HS-27A (cell line): Measurements from ENCODE around the gene MVK.

Experiments
- DNase-seq: peaks from one replicate; pipeline ENCODE4 v3.0.0-alpha.2; 2012; ENCODE audit warnings: low read depth, missing footprints

The MVK gene

GRCh38 chr12:109573029-109573913 is at the start of gene MVK, which contains the start of gene MMAB:
TSS of gene MVK (plus strand) at chr12:109573794. CDS start at chr12:109574823, 1,029 bp downstream.
TSS of gene MMAB (minus strand) at chr12:109573504. CDS start at chr12:109573480, 24 bp downstream.
- DNase-seq = peak; percentile 97

- no peak for DNase-seq
Observed at GRCh38 chr12:109524466-109525278, 48.9 kb upstream of the MVK start.

DNA sequence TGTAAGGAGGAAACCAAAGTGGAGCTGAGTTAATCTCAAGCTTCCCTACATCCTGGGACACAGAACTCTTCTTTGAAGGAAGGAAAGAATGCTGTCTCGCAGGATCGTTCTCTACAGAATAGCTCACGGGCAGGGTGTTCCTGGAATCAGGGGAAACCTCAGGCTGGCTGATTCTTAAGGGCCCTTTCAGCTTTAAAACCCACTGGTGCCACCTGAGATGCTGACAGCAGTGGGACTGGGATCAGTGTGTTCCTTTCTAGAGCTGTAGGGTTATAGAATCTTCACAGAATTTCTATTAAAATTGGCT is 48.4 kb upstream of the MVK start:
- DNase-seq = no peak

- no peak for DNase-seq
Observed at GRCh38 chr12:109527489-109528123, 46.0 kb upstream of the MVK start.

- no peak for DNase-seq
Observed at GRCh38 chr12:109529691-109530640, 43.6 kb upstream of the MVK start.

- no peak for DNase-seq
Observed at GRCh38 chr12:109531411-109531810, 42.2 kb upstream of the MVK start.

DNA sequence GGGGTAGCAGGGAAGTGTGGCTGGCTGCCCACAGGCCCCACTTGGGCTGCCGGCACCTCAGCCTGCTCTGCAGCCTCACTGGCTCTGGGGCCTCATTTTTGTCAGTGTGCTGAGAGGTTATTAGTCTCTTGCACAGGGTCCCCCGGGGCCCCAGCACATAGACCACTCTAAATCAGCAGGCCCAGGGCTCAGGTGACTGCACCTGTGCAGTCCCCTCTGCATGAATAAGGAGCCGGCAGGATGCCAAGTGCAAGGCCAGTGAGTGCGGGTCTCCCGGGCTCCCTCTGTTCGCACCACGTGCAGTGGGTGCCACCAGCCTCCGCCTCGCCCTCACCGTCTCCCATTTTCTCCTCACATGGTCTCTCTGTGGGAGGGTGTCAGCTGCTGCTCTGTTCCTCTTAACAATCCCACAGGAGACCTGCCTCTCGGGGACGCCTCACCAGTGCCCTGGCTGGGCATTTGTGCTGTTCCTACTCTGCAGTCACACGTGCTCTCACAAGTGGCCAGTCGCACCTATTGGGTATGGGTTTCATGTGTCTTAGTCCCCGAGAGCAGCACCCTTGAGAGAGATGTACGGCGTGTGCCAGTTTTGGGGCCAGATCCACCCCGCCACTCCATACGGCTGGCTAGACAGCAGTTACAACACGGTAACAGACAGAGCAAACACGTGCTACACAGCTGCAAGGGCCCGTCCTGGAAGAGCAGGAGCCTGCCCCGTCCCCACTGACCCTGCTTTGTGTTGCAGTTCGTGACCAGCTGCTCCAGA is 40.7 kb upstream of the MVK start:
- no peak for DNase-seq

GRCh38 chr12:109533487-109533740 is 40.2 kb upstream of the MVK start:
- DNase-seq = no peak

DNA sequence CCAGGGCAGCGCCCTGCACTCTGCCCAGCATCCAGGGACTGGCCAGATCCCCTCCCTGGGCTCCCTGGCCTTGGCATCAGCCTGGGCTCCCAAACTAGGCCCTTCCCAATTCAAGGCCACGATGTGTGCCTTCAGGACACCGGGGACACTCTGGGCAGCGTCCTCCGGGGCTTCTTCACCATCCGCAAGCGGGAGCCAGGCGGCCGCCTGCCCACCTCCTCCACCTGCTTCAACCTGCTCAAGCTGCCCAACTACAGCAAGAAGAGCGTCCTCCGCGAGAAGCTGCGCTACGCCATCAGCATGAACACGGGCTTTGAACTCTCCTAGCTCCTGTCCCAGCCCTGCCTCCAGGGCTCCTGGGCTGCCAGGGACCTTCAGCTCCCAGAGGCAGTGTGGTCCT is 39.1 kb upstream of the MVK start:
- DNase-seq = no peak

DNA sequence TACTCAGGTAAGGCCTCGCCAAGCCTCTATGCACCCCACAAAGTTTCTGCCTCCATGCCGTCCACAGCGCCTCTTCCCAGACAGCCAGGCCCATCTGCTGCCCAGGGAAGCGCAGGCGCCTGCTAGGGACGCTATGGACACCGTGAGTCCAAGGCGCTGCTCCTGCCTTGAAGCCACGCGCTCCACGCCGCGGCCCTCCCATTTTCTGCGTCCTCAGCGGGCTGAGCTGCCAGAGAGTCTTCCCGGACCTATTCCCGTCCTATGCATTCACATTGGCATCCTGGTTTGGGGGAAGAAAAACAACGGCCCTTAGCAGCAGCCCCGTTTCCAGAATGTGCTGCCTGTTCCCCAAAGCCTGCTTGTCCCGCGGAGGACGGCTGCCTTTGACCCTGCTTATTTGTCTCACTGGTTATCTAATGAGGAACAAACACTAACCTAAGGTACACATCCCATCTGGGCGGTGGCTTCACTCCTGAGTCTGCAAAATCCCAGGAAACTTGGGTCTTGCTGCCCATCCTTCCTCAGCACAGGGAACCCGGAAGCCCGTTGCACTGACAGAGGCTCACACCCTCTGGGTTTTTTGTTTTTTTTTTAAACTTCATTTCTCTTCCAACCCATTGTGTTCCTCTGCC is 38.2 kb upstream of the MVK start:
- DNase-seq = no peak

DNA sequence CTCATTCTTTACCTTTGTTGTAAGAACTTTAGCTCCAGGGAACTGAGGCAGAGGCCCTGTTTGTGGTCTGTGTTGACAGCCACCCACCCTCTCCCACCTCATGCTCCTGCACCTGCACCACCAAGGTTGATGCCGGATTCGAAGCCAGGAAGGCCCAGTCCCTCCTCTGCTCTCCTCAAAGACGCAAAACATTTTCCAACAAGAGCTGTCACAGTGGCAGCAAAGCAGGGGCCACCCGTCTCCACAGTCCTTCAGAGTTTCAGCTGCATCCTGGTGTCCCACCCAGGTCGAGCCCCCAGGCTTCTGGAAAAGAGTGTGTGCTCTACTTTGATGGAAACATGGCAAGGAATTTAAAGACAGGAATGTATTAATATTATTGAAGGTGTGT is 37.7 kb upstream of the MVK start:
- no peak for DNase-seq

- DNase-seq = no peak
Observed at GRCh38 chr12:109537136-109537535, 36.5 kb upstream of the MVK start.

DNA sequence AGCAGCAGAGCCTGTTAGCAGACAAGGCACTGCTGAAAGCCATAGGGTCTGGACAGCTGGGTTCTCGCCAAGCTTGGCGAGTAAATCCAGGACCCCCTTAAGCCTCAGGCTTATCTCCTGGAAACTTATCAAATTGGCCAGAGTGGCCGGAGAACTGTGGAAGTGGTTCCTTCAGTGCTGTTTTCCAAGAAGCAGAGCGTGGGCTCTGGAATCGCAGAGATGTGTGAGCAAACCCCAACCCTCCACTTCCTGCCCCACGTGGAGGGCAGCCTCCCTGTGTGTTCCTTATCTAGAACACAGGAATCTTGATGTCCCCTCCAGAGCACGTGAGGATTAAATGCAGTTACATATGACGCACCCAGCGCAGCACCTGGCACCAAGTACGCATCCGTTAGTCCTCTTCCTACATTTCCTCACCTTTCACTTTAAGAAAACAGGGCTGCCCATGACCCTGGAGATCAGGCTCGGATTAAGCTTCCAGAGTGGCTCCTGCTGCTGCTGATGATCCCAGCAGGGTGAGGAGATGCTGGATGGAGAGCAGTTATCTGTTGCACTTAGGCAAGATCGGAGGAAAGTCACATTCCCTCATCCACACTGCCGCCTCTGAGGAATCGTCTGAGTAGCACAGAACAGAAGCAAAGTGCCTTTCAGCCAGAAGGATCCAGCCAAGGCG is 35.3 kb upstream of the MVK start:
- no peak for DNase-seq

- peak; percentile 23 for DNase-seq
Observed at GRCh38 chr12:109539508-109539907, 34.1 kb upstream of the MVK start.

DNA sequence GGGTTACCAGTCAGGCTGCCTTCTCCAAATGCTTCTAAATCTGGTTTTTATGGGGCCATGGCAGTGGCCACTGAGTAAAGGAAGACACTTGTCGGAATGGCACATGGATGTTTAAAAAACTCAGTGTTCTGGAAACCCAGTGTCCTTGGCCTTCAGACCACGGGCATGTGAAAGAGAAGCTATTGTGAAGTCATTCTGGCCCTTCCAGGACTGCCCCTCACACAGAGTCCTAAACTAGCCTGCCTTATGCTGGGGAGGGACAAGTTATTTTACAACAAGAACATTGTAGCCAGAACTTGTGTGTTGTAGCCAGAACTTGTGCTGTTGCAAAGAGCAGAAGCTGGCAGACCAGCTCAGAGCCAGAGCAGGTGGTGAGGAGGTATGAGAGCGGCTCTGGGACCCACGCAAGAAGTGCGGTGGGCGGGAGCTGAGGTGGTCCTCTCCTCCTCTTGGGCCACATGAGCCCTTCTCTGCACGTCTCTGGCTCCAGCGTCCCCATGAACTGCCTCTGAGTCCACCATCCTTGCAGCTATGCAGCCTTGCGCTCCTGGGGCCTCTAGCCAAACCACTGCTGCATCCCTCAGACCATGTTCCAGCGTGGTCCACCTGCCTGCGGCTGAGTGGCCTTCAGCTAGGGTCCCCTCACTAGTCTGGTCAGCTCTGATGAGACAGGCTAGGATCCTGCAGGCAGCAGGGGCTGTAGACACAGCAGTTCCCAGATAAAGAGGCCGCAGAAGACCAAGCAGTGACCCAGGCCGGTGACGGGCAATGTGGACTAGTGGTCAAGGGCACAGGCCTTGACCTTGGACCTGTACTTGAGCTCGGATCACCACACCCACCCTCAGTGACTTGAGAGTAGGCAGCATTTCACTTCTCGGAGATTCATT is 32.8 kb upstream of the MVK start:
- no peak for DNase-seq

DNA sequence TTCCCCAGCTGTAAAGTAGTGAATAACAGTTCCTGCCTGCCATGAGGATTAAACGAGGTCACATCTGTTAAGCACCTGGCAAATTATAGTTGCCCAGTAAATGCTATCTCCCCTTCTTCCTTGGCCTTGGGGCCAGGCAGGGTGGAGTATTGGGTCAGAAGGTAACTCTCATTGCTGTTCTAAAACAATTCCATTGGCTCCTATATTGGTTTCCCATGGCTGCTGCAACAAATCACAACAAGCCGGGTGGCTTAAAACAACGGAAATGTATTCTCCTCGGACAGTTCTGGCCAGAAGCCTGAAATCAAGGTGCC is 32.2 kb upstream of the MVK start:
- no peak for DNase-seq

DNA sequence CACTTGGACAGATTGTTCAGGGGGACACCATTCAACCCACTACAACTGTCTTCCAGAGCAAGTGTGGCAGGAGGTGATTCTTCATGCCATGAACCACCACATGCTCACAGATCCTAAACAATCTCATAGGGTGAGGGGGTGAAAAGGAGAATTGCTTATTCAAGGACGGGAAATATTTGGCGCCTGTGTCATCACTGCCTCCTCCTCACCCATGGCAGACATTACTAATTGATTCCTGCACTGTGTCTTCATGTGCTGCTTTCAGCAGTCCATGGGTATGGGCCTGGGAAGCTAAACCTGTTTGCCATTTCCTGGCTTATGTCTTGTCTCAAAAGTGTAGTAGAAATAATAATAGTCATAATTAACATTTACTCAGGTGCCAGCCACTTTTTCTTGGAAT is 31.6 kb upstream of the MVK start:
- no peak for DNase-seq

DNA sequence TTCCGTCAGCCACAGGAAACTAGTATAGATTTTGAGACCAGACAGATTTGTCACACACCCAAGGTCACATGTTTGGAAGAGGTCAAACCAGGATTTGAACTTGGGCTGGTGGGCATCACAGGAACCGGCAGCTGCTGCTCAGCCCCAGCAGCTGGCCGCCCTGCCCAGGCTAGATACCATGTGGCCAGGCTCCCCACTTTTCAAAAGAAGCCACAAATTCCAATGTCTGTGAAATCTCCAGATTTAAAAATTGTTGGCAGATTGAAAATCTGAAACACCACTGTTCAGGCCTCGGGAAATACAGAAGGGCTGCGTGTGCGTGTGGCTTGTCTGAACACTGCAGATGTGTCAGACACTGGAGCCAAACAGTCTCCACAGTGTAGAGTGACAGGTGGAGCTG is 30.7 kb upstream of the MVK start:
- DNase-seq = no peak

- DNase-seq = no peak
Observed at GRCh38 chr12:109544955-109545531, 28.6 kb upstream of the MVK start.
